GM23338 (cell line): Measurements from ENCODE around the gene PDE7B. TPM values are rescaled to one million over a fixed set of nuclear protein-coding genes. Genes with fewer than 3 reads are reported as not detected.

Experiments used
- ATAC-seq: fragments of 200-7000 bp; cut with Tn5 transposase; 3 replicates; pipeline ENCODE4 v1.9.1; 2020
- DNase-seq: peaks from one replicate; pipeline ENCODE4 v3.0.0-alpha.2; 2015; ENCODE audit warnings: low spot score
- H2AFZ ChIP-seq: fragments of 200-600 bp; sonication (generic); 2 replicates; pipeline ENCODE4 v1.8.0; 2016; ENCODE audit warnings: antibody characterized with exemption, mild to moderate bottlenecking, moderate library complexity
- H3F3A ChIP-seq: fragments of 200-600 bp; sonication (generic); replicated peaks from 2 replicates; pipeline ENCODE4 v1.8.0; 2017; ENCODE audit warnings: antibody characterized with exemption, mixed run types, low read depth
- H3K27ac ChIP-seq: fragments of 200-600 bp; sonication (generic); 2 replicates; pipeline ENCODE4 v1.6.1; 2016; ENCODE audit warnings: low read depth
- H3K27me3 ChIP-seq: fragments of 200-600 bp; sonication (generic); 2 replicates; pipeline ENCODE4 v1.8.0; 2016; ENCODE audit warnings: mild to moderate bottlenecking, mixed run types, moderate library complexity; ENCODE audit not compliant: insufficient read depth
- H3K36me3 ChIP-seq: fragments of 200-600 bp; sonication (generic); 2 replicates; pipeline ENCODE4 v1.8.0; 2016; ENCODE audit warnings: mild to moderate bottlenecking; ENCODE audit not compliant: insufficient read depth
- H3K4me1 ChIP-seq: fragments of 200-600 bp; sonication (generic); 2 replicates; pipeline ENCODE4 v1.8.0; 2016; ENCODE audit warnings: mild to moderate bottlenecking, moderate library complexity; ENCODE audit not compliant: insufficient read depth
- H3K4me2 ChIP-seq: fragments of 200-600 bp; sonication (generic); 2 replicates; pipeline ENCODE4 v1.7.1; 2017; ENCODE audit warnings: mixed run types
- H3K4me3 ChIP-seq: fragments of 200-600 bp; sonication (generic); 2 replicates; pipeline ENCODE4 v1.6.1; 2016; ENCODE audit warnings: mixed run types
- H3K79me2 ChIP-seq: fragments of 200-600 bp; sonication (generic); replicated peaks from 2 replicates; pipeline ENCODE4 v1.8.0; 2017; ENCODE audit warnings: mild to moderate bottlenecking; ENCODE audit not compliant: insufficient read depth
- H3K9me2 ChIP-seq: fragments of 200-600 bp; sonication (generic); 2 replicates; pipeline ENCODE4 v1.8.0; 2017; ENCODE audit not compliant: insufficient read depth
- H4K20me1 ChIP-seq: fragments of 200-600 bp; sonication (generic); replicated peaks from 2 replicates; pipeline ENCODE4 v1.8.0; 2017; ENCODE audit warnings: mild to moderate bottlenecking; ENCODE audit not compliant: insufficient read depth
- H3K27ac Mint-ChIP-seq: 2 replicates; pipeline ENCODE4 v1.8.0; 2020; ENCODE audit warnings: inconsistent platforms, mild to moderate bottlenecking, moderate library complexity, mixed read lengths
- H3K27me3 Mint-ChIP-seq: 3 replicates; pipeline ENCODE4 v1.8.0; 2022; ENCODE audit warnings: low read depth, mild to moderate bottlenecking, moderate library complexity, mixed read lengths, inconsistent platforms; ENCODE audit not compliant: insufficient read depth, poor library complexity
- H3K36me3 Mint-ChIP-seq: 3 replicates; pipeline ENCODE4 v1.8.0; 2021; ENCODE audit warnings: low read depth, mild to moderate bottlenecking, inconsistent platforms, moderate library complexity, mixed read lengths
- H3K4me1 Mint-ChIP-seq: 3 replicates; pipeline ENCODE4 v1.8.0; 2020; ENCODE audit warnings: mild to moderate bottlenecking, inconsistent platforms, mixed read lengths
- H3K4me3 Mint-ChIP-seq: 3 replicates; pipeline ENCODE4 v1.8.0; 2021; ENCODE audit warnings: moderate library complexity, mild to moderate bottlenecking, inconsistent platforms, mixed read lengths
- H3K9me3 Mint-ChIP-seq: 3 replicates; pipeline ENCODE4 v1.8.0; 2020; ENCODE audit warnings: moderate library complexity, mild to moderate bottlenecking, inconsistent platforms, mixed read lengths
- CREB1 ChIP-seq: fragments of 250-450 bp; sonication (Bioruptor Pico); IDR thresholded peaks from 2 replicates; pipeline ENCODE4 v1.5.0; 2020; ENCODE audit warnings: low read depth, mild to moderate bottlenecking, moderate library complexity
- EZH2 ChIP-seq: fragments of 200-600 bp; sonication (generic); IDR thresholded peaks from one replicate; pipeline ENCODE4 v1.8.0; 2017; ENCODE audit warnings: antibody characterized with exemption, mild to moderate bottlenecking, low read depth; ENCODE audit not compliant: unreplicated experiment
- JUNB ChIP-seq: IDR thresholded peaks from one replicate; pipeline ENCODE4 v1.6.1; 2016; ENCODE audit warnings: antibody characterized with exemption; ENCODE audit not compliant: unreplicated experiment
- NANOG ChIP-seq: IDR thresholded peaks from 2 replicates; pipeline ENCODE4 v1.6.1; 2016; ENCODE audit warnings: antibody characterized with exemption, borderline replicate concordance
- REST ChIP-seq: IDR thresholded peaks from one replicate; pipeline ENCODE4 v1.6.1; 2018; ENCODE audit warnings: antibody characterized with exemption; ENCODE audit not compliant: unreplicated experiment
- STAT1 ChIP-seq: IDR thresholded peaks from one replicate; pipeline ENCODE4 v1.6.1; 2016; ENCODE audit warnings: antibody characterized with exemption; ENCODE audit not compliant: unreplicated experiment
- ZNF114 ChIP-seq: fragments of 250-450 bp; sonication (Bioruptor Pico); IDR thresholded peaks from 2 replicates; pipeline ENCODE4 v1.5.0; 2020; ENCODE audit warnings: mild to moderate bottlenecking, moderate library complexity
- ZNF331 ChIP-seq: fragments of 250-450 bp; sonication (Bioruptor Pico); IDR thresholded peaks from 2 replicates; pipeline ENCODE4 v1.5.0; 2020; ENCODE audit warnings: low read depth, mild to moderate bottlenecking, moderate library complexity
- ZNF462 ChIP-seq: fragments of 250-450 bp; sonication (Bioruptor Pico); IDR thresholded peaks from 2 replicates; pipeline ENCODE4 v1.5.0; 2020; ENCODE audit warnings: mild to moderate bottlenecking, moderate library complexity
- polyA plus RNA-seq: library from polyadenylated mRNA; unstranded; fragments of >200 nt; fragmentation: Nextera tagmentation; extraction: Ambion mirVana; gene quantifications from 2 replicates; pipeline ENCODE4 v1.2.1, GENCODE V29; 2016
- total RNA-seq: library from RNA; depleted of rRNA; stranded (reverse); fragments of >200 nt; shearing (Covaris generic); gene quantifications from 2 replicates; pipeline ENCODE4 v1.2.3, GENCODE V29; 2014
- TF ChIP-seq, protein P1 (sequence below), 2 experiments: fragments of 200-600 bp in 1 of 2; sonication (generic) in 1 of 2; conservative IDR thresholded peaks; 2 replicates each; pipeline versions ENCODE4 v1.5.1 to v1.6.1; 2016 to 2017; ENCODE audit warnings: antibody characterized with exemption in 2 of 2, low read depth in 2 of 2, mild to moderate bottlenecking in 2 of 2, moderate library complexity in 1 of 2

Gene PDE7B
- total and polyA plus RNA-seq, 2 experiments from 2014 or later, result 0.07 TPM; not detected in 1

DNA sequence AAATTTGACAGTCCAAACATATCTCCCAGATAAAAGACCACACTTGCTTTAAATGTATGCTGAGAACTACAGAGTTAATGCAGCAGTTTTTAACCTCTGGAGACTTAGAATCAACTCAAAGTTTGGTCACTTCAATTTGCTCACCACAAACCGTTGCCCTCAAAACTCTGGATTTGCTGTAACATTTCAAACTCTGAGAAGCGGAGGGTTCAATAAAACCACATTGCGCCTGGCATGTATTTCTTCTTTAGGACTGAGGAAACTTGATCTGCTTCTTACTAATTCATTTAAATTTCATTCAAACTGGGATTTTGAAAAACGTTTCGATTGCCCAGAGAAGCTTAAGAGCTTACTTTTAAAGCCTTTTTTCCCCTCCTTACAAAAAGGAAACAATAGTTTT, 282.8 kb downstream of the PDE7B start:
- no peak for ATAC-seq
- Mint-ChIP-seq H3K27me3 (no peaks in the 10 kb centered on the region), H3K36me3 (no peaks in the 10 kb centered on the region), H3K4me3 (no peak overlapping the region), H3K27ac (no peak overlapping the region), H3K4me1 (no peaks in the 10 kb centered on the region), H3K9me3 (no peaks in the 10 kb centered on the region; the same call in 2 of the 3 replicates)
- no peak for TF ChIP-seq STAT1
- TF ChIP-seq ZNF331, result no peak
- no peak for TF ChIP-seq NANOG
- TF ChIP-seq ZNF114 (CRISPR knock-in tag), result no peak
- H3K36me3 ChIP-seq, result no peaks in the 10 kb centered on the region; the same call in 1 of the 2 replicates
- no peak overlapping the region for H3K4me3 ChIP-seq
- peak overlapping the region; percentile 64; the same call in 1 of the 2 replicates for H2AFZ ChIP-seq
- no peaks in the 10 kb centered on the region for H3K4me1 ChIP-seq
- H3K79me2 ChIP-seq, result no peaks in the 10 kb centered on the region
- DNase-seq, result no peak
- no peak overlapping the region for H3K4me2 ChIP-seq
- H3F3A ChIP-seq, result no peaks in the 10 kb centered on the region
- no peaks in the 10 kb centered on the region for H4K20me1 ChIP-seq
- H3K27me3 ChIP-seq, result no peaks in the 10 kb centered on the region
- no peak overlapping the region for H3K27ac ChIP-seq
- no peaks in the 10 kb centered on the region for H3K9me2 ChIP-seq

GRCh38 chr6:136134751-136135150, 283.2 kb downstream of the PDE7B start:
- Mint-ChIP-seq H3K27me3 (no peaks in the 10 kb centered on the region), H3K9me3 (no peaks in the 10 kb centered on the region; the same call in 2 of the 3 replicates), H3K36me3 (no peaks in the 10 kb centered on the region), H3K4me3 (no peak overlapping the region), H3K27ac (no peak overlapping the region), H3K4me1 (no peaks in the 10 kb centered on the region)
- Histone ChIP-seq H3K27ac (no peak overlapping the region), H3K79me2 (no peaks in the 10 kb centered on the region), H3K4me1 (no peaks in the 10 kb centered on the region), H3K4me3 (no peak overlapping the region), H3K9me2 (no peaks in the 10 kb centered on the region), H3F3A (no peaks in the 10 kb centered on the region), H4K20me1 (no peaks in the 10 kb centered on the region), H2AFZ (peak overlapping the region; percentile 64; the same call in 1 of the 2 replicates), H3K4me2 (no peak overlapping the region), H3K36me3 (no peaks in the 10 kb centered on the region; the same call in 1 of the 2 replicates), H3K27me3 (no peaks in the 10 kb centered on the region)
- DNase-seq (no peak), ATAC-seq (no peak)
- no peak for TF ChIP-seq JUNB
- TF ChIP-seq CREB1 (CRISPR knock-in tag), result no peak
- no peak for TF ChIP-seq STAT1
- TF ChIP-seq, protein P1, sequence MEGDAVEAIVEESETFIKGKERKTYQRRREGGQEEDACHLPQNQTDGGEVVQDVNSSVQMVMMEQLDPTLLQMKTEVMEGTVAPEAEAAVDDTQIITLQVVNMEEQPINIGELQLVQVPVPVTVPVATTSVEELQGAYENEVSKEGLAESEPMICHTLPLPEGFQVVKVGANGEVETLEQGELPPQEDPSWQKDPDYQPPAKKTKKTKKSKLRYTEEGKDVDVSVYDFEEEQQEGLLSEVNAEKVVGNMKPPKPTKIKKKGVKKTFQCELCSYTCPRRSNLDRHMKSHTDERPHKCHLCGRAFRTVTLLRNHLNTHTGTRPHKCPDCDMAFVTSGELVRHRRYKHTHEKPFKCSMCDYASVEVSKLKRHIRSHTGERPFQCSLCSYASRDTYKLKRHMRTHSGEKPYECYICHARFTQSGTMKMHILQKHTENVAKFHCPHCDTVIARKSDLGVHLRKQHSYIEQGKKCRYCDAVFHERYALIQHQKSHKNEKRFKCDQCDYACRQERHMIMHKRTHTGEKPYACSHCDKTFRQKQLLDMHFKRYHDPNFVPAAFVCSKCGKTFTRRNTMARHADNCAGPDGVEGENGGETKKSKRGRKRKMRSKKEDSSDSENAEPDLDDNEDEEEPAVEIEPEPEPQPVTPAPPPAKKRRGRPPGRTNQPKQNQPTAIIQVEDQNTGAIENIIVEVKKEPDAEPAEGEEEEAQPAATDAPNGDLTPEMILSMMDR (conservative IDR thresholded peaks at IDR 0.05; ENCODE audit: low read depth in 2 of 2), result no peak; a peak in 1 of 4 replicates
- TF ChIP-seq ZNF114 (CRISPR knock-in tag), result no peak
- TF ChIP-seq EZH2, result no peak
- TF ChIP-seq ZNF462 (CRISPR knock-in tag), result no peak
- TF ChIP-seq REST, result no peak
